T-helper 1 cell treated with Interleukin-12 subunit alpha and Interleukin-12 subunit beta and Interleukin-4 antibody, amounts not matched to agents 30 μg/mL and 1 μg/mL, for 36 hours (primary cell): ENCODE measurements around the gene ZNF644.
"Not testable (repeated sequence)": the region's sequence is repeated elsewhere in the genome, so short reads cannot be mapped to it uniquely, and the experiment has no call there.

ENCODE experiments used
- H3K27ac Mint-ChIP-seq: one replicate; pipeline ENCODE4 v1.8.0; 2021; ENCODE audit warnings: mild to moderate bottlenecking, mixed read lengths
- H3K27me3 Mint-ChIP-seq: one replicate; pipeline ENCODE4 v1.8.0; 2021; ENCODE audit warnings: low read depth, mixed read lengths
- H3K36me3 Mint-ChIP-seq: one replicate; pipeline ENCODE4 v1.8.0; 2021; ENCODE audit warnings: low read depth, mixed read lengths
- H3K4me1 Mint-ChIP-seq: one replicate; pipeline ENCODE4 v1.8.0; 2021; ENCODE audit warnings: low read depth, mixed read lengths
- H3K4me3 Mint-ChIP-seq: one replicate; pipeline ENCODE4 v1.8.0; 2021; ENCODE audit warnings: mild to moderate bottlenecking, moderate library complexity, mixed read lengths
- H3K9me3 Mint-ChIP-seq: one replicate; pipeline ENCODE4 v1.8.0; 2021; ENCODE audit warnings: mixed read lengths

Gene ZNF644

GRCh38 chr1:90911353-90911752 lies 110.5 kb downstream of the ZNF644 start:
- no peaks in the 10 kb centered on the region for H3K27me3 Mint-ChIP-seq

GRCh38 chr1:90902672-90903071 lies 119.2 kb downstream of the ZNF644 start:
- peaks cover 44% of the 10 kb centered on the region for H3K36me3 Mint-ChIP-seq
- H3K4me1 Mint-ChIP-seq: peaks cover 4% of the 10 kb centered on the region
- no peaks in the 10 kb centered on the region for H3K9me3 Mint-ChIP-seq
- H3K27ac Mint-ChIP-seq: no peak overlapping the region
- no peak overlapping the region for H3K4me3 Mint-ChIP-seq
- H3K27me3 Mint-ChIP-seq: no peaks in the 10 kb centered on the region

More at GRCh38 chr1:90911353-90911752, 110.5 kb downstream of the ZNF644 start:
- Mint-ChIP-seq H3K4me1 (peaks cover 2% of the 10 kb centered on the region), H3K4me3 (no peak overlapping the region), H3K36me3 (peaks cover 7% of the 10 kb centered on the region), H3K27ac (no peak overlapping the region), H3K9me3 (no peaks in the 10 kb centered on the region)

GRCh38 chr1:90899263-90899662 lies 122.6 kb downstream of the ZNF644 start:
- H3K4me3 Mint-ChIP-seq: no peak overlapping the region
- H3K27ac Mint-ChIP-seq: no peak overlapping the region
- H3K9me3 Mint-ChIP-seq: no peaks in the 10 kb centered on the region
- no peaks in the 10 kb centered on the region for H3K27me3 Mint-ChIP-seq
- H3K4me1 Mint-ChIP-seq: peaks cover 4% of the 10 kb centered on the region
- H3K36me3 Mint-ChIP-seq: peaks cover 39% of the 10 kb centered on the region

GRCh38 chr1:90893679-90894078 lies 128.2 kb downstream of the ZNF644 start:
- H3K4me1 Mint-ChIP-seq, H3K27ac Mint-ChIP-seq, H3K9me3 Mint-ChIP-seq, H3K4me3 Mint-ChIP-seq, H3K27me3 Mint-ChIP-seq, H3K36me3 Mint-ChIP-seq: not testable (repeated sequence)

GRCh38 chr1:90892884-90893283 lies 129.0 kb downstream of the ZNF644 start:
- not testable (repeated sequence) for H3K36me3 Mint-ChIP-seq, H3K9me3 Mint-ChIP-seq, H3K27me3 Mint-ChIP-seq, H3K4me3 Mint-ChIP-seq, H3K4me1 Mint-ChIP-seq, H3K27ac Mint-ChIP-seq

GRCh38 chr1:90892196-90892595 lies 129.6 kb downstream of the ZNF644 start:
- not testable (repeated sequence) for H3K4me3 Mint-ChIP-seq, H3K9me3 Mint-ChIP-seq, H3K27me3 Mint-ChIP-seq, H3K27ac Mint-ChIP-seq, H3K36me3 Mint-ChIP-seq, H3K4me1 Mint-ChIP-seq

- H3K4me3 Mint-ChIP-seq, H3K9me3 Mint-ChIP-seq, H3K27ac Mint-ChIP-seq, H3K36me3 Mint-ChIP-seq, H3K4me1 Mint-ChIP-seq, H3K27me3 Mint-ChIP-seq: not testable (repeated sequence)
These were observed 130.1 kb downstream of the ZNF644 start for GRCh38 chr1:90891756-90892155.

GRCh38 chr1:90882221-90882620 lies 139.6 kb downstream of the ZNF644 start:
- Mint-ChIP-seq H3K4me1 (no peaks in the 10 kb centered on the region), H3K27ac (no peak overlapping the region), H3K4me3 (no peak overlapping the region), H3K36me3 (peaks cover 2% of the 10 kb centered on the region), H3K9me3 (peaks cover 45% of the 10 kb centered on the region), H3K27me3 (peaks cover 4% of the 10 kb centered on the region)

GRCh38 chr1:90881034-90881433 lies 140.8 kb downstream of the ZNF644 start:
- H3K4me3 Mint-ChIP-seq: no peak overlapping the region
- H3K27me3 Mint-ChIP-seq: peaks cover 4% of the 10 kb centered on the region
- peaks cover 45% of the 10 kb centered on the region for H3K9me3 Mint-ChIP-seq
- peaks cover 2% of the 10 kb centered on the region for H3K36me3 Mint-ChIP-seq
- no peak overlapping the region for H3K27ac Mint-ChIP-seq
- H3K4me1 Mint-ChIP-seq: no peaks in the 10 kb centered on the region

- Mint-ChIP-seq H3K9me3 (peaks cover 45% of the 10 kb centered on the region), H3K4me1 (no peaks in the 10 kb centered on the region), H3K27me3 (peaks cover 4% of the 10 kb centered on the region), H3K4me3 (no peak overlapping the region), H3K27ac (no peak overlapping the region), H3K36me3 (peaks cover 2% of the 10 kb centered on the region)
These were observed 142.6 kb downstream of the ZNF644 start for GRCh38 chr1:90879281-90879680.

- no peaks in the 10 kb centered on the region for H3K27me3 Mint-ChIP-seq
- H3K36me3 Mint-ChIP-seq: peaks cover 2% of the 10 kb centered on the region
- peaks cover 34% of the 10 kb centered on the region for H3K9me3 Mint-ChIP-seq
- no peaks in the 10 kb centered on the region for H3K4me1 Mint-ChIP-seq
- no peak overlapping the region for H3K27ac Mint-ChIP-seq
- no peak overlapping the region for H3K4me3 Mint-ChIP-seq
These were observed 145.7 kb downstream of the ZNF644 start for GRCh38 chr1:90876101-90876500.
